ENCODE measurements around the gene SNRPA1.
"Not testable (repeated sequence)": the region's sequence is repeated elsewhere in the genome, so short reads cannot be mapped to it uniquely, and the experiment has no call there.

Gene SNRPA1

DNA sequence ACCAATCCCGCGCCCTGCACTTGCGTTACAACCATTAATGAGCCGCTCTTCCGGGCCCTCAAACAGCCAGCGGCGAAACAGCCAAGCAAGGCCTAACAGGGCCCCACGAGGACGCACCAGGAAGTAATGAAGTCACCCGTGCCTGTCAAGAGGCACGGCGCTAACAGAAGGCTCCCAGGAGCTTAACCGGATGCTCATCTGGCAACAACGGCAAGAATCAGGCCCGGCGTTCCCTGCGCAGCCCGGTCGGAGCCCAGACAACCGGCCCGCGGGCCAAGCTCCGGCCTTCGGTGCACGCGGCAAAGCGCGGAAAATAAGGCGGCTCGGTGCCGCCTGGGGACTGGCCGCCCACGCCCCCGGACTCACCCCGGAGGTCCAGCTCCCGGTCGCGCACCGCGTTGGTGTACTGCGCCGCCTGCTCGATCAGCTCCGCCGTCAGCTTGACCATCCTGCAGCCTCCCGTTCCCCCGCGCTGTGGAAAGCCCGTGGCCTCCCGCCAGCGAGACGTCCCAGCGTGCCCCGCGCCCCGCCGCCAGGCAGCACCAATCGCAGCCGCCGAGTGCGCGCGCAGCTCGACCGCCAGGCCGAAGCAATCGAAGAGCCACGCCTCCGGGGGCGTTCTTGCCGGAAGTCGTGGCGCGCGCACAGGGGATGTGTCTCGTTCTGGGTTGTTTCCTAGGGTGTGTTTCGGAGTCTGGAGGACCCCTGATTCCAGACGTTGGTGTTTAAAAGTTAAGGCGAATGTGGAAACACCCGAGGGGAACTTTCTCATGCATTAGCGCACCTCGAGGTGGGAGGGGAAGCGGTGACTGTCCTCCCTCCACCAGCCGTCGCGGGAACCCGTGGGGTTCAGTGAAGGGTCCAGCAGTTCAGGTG lies at the start of gene SNRPA1:
SNRPA1 (minus strand) TSS at position 518 of the 876 bp plus-strand sequence; CDS start at position 448, 70 bp downstream.
- DNase-seq: peak; percentile 92 to 99

GRCh38 chr15:101342056-101342455 lies 47.0 kb upstream of the SNRPA1 start:
- DNase-seq: no peak

GRCh38 chr15:101338502-101339057 lies 43.5 kb upstream of the SNRPA1 start:
- DNase-seq: no peak

DNA sequence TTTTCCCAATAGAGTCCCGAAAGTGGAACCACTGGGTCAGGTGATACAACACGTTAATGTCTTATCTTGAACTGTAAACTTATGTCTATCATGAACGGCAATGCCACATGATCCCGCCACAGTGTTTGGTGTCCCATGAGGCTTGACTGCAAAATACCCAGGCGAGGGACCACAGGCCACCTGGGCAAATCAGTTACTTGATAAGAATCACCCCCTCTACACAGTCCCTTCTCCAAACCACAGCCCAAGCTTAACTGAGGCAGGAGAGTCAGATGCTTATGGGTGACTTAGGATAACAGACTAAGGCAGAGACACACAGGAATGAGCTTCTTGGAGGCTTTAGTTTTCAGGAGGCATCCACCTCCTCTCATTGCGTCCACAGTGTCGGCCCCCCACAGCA lies 42.9 kb upstream of the SNRPA1 start:
- DNase-seq: no peak

- not testable (repeated sequence) for DNase-seq
Observed at GRCh38 chr15:101333907-101334789, 39.1 kb upstream of the SNRPA1 start.

DNA sequence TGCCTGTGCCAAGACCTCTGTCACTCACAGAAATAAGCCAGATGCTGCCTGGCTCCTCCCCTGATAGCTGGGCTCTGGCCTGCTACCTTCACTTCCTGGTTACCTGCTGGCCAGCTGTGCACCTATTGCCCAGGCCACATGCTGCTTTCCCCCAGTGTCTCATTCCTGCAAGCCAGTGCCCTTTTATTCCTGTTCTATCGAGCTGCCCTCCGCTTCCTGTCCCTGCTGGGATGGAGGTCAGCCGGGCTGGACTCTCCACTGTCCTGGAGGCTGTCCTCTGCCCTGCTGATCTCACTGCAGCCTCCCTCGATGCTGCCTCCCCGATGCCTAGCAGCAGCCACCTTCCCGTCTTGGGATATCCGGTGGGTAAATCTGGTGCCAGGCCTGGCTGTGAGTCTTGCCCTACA lies 37.0 kb upstream of the SNRPA1 start:
- DNase-seq: no peak

GRCh38 chr15:101329867-101330380 lies 34.9 kb upstream of the SNRPA1 start:
- DNase-seq: no peak

GRCh38 chr15:101329309-101329863 lies 34.3 kb upstream of the SNRPA1 start:
- DNase-seq: no peak

GRCh38 chr15:101328001-101328400 lies 33.0 kb upstream of the SNRPA1 start:
- no peak for DNase-seq

- no peak for DNase-seq
Observed at GRCh38 chr15:101327147-101327740, 32.2 kb upstream of the SNRPA1 start.

GRCh38 chr15:101326462-101327146 lies 31.6 kb upstream of the SNRPA1 start:
- DNase-seq: no peak

GRCh38 chr15:101326026-101326315 lies 30.9 kb upstream of the SNRPA1 start:
- DNase-seq: no peak

DNA sequence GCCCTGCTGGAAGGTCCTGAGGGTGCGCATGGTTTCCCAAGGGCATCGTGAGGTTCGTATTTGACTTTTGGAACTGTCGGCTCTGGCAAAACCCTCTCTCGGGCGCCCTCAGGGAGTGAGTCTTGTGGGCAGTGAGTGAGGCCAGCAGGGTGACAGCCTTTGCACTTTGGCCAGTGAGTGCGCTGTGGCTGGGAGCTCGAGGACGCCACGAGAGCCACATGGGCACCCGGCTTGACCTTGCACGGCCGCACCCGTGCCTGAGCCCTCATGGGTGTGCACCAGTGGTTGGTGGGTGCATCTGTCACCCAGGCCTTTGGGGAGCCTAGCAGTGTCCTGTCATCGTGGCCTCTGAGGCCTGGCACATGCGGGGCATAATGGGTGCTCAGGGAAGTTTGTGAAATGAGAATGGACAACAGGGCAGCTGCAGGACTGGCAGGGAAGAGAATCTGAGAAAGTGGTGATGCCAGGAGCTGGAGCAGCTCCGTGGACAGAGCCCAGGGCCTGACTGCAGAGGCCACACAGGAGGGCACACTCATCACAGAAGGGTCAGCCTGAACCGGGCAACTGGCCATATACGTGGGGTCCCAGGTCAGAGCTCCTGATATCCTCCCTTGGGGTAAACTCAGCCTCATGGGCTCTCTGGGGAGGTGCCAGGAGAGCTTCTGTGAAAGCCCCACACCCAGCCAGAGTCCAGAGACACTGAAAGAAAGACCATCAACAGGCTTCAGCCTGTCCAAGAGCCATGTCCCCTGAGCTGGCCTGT lies 30.4 kb upstream of the SNRPA1 start:
- DNase-seq: no peak

DNA sequence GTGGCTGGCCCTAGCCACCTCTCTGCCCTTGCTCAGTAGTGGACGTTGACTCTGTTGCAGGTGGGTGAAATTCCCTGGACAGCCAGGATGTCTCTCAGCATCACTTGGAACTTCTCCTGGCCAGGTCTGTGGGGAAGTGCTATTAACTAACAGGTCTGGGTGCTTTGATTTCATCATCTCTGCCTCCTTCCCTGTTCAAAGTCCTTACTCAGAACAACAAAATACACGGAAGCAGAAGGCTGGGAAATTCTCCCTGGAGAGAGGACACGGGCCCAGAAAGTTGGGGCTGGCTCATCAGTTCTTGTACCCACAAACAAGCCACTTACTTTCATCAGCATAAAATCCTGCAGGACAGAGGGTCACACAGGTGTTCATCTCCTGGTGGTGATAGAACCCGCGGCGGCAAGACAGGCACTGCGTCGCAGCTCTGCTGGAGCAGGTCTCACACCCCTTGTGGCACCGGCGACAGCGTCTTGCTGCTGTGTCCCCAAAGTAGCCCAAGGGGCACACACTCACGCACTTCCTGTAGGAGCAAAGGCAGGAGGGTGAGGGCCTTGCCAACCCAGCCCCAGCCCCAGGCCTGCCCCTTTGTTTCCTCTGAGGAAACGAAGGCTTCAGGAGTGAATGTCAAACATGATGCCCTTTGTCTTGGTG lies 29.6 kb upstream of the SNRPA1 start:
- no peak for DNase-seq

GRCh38 chr15:101323793-101324523 lies 28.9 kb upstream of the SNRPA1 start:
- no peak for DNase-seq

DNA sequence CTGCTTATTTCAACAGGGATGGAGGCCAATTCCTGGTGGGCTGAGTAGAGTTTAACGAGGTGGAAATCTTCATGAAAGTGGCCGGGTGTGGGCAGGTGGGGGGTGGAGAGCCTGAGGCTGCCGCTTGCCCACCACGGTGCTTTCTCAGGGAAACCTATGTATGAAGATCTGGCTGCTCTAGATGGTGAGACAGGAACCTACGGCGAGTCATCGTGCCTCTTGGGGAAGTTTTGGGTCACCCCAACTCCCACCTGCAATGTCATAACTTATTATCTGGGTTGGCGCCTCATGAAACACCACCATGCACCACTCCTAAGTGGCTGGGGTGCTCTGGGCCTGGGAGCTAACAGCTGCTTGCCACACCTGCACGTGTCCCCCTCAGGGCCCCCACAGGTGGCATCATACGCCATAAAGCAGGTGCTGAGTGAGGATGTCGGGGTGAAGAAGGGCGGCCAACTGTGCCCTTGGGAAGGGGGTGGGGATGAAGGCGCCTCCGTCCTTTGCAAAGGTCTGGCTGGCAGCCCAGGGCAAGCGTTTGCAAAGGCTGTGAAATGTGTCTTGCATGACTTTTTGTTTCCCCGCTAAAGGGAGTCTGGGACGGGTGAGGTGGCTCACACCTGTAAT lies 27.9 kb upstream of the SNRPA1 start:
- DNase-seq: no peak

DNA sequence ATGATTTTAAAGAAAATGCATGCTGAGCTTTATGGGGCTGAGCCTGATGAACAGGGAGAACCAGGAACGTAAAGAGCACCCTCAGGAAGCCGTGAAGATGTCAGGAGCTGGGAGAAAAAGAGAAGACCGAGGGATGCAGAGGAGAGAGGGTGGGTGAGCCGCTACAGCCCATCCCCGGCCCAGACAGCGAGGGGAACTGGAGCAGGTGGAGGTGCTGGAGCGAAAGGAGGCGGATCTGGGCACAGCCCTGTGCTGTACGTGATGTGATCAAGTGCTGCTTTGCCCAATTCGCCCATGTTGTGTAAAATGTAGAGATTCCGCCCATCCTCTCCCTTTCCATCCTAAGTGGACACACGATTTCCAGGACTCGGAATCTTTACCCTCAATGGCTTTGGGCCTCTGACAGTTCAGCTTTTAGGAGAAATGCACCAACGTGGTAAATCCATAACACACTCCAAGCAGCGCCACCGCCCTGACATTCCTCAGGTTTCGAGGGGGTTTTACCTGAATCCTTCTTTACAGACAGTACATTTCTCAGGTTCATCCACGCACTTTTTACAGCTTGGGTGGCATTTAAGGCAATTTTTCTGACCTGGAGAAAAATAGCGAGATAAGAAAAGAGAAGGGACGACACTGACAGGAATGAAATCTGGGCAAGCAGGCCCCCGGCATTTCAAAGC lies 27.1 kb upstream of the SNRPA1 start:
- no peak for DNase-seq

- DNase-seq: no peak
Observed at GRCh38 chr15:101320501-101321052, 25.5 kb upstream of the SNRPA1 start.

DNA sequence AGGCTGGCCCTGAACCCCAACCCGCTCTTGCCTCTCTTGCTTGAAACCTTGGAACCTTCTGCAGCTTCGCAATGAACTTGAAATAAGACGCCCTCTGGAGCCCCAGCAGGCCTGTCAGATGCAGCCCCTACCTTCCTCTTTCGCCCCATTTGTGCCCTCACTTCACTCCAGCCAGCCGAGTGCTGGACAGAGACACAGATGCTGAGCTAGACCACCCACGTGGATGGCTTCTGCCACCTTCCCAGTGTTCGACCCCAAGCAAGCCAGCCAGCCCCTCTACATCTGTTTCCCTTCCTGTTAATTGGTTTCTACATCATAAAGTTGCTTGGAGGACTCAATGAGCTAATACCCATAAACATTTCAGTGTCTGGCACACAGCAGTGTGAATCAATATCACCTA lies 23.8 kb upstream of the SNRPA1 start:
- no peak for DNase-seq
